DOHH2 (cell line): ENCODE measurements around the gene HMGCS1.

Experiments used
- H3F3A ChIP-seq: fragments of 200-600 bp; sonication (generic), shearing (Covaris generic); 2 replicates; pipeline ENCODE4 v1.6.0; 2016; ENCODE audit warnings: antibody characterized with exemption, mild to moderate bottlenecking; ENCODE audit not compliant: control insufficient read depth, insufficient read depth
- H3K27ac ChIP-seq: fragments of 200-600 bp; sonication (generic); 2 replicates; pipeline ENCODE4 v1.5.1; 2014; ENCODE audit warnings: low read depth, mild to moderate bottlenecking, low read length, moderate library complexity
- H3K27me3 ChIP-seq: fragments of 200-600 bp; sonication (generic); 2 replicates; pipeline ENCODE4 v1.6.1; 2014; ENCODE audit warnings: mild to moderate bottlenecking, low read length, mixed read lengths; ENCODE audit not compliant: control insufficient read depth
- H3K36me3 ChIP-seq: fragments of 200-600 bp; sonication (generic); 2 replicates; pipeline ENCODE4 v1.6.1; 2014; ENCODE audit warnings: mild to moderate bottlenecking, low read length, moderate library complexity, mixed read lengths; ENCODE audit not compliant: control insufficient read depth
- H3K4me1 ChIP-seq: fragments of 200-600 bp; sonication (generic); 2 replicates; pipeline ENCODE4 v1.6.1; 2014; ENCODE audit warnings: mild to moderate bottlenecking, low read length, mixed read lengths; ENCODE audit not compliant: control insufficient read depth
- H3K4me2 ChIP-seq: fragments of 200-600 bp; sonication (generic); 2 replicates; pipeline ENCODE4 v1.6.0; 2014; ENCODE audit warnings: mild to moderate bottlenecking, low read length, moderate library complexity
- H3K4me3 ChIP-seq: fragments of 200-600 bp; sonication (generic); 2 replicates; pipeline ENCODE4 v1.5.1; 2014; ENCODE audit warnings: mild to moderate bottlenecking, low read length, mixed read lengths
- H3K79me2 ChIP-seq: fragments of 200-600 bp; sonication (generic); 2 replicates; pipeline ENCODE4 v1.6.1; 2014; ENCODE audit warnings: mild to moderate bottlenecking, low read length, mixed read lengths; ENCODE audit not compliant: control insufficient read depth
- H3K9me2 ChIP-seq: fragments of 200-600 bp; sonication (generic); replicated peaks from 2 replicates; pipeline ENCODE4 v1.6.1; 2014; ENCODE audit warnings: mild to moderate bottlenecking, low read length, mixed read lengths; ENCODE audit not compliant: control insufficient read depth
- H3K9me3 ChIP-seq: fragments of 200-600 bp; sonication (generic); 2 replicates; pipeline ENCODE4 v1.6.1; 2014; ENCODE audit warnings: antibody characterized with exemption, low read length, mixed read lengths; ENCODE audit not compliant: control insufficient read depth, insufficient read depth
- H4K20me1 ChIP-seq: fragments of 200-600 bp; sonication (generic); 2 replicates; pipeline ENCODE4 v1.6.0; 2014; ENCODE audit warnings: low read depth, mild to moderate bottlenecking, antibody characterized with exemption, low read length, moderate library complexity; ENCODE audit not compliant: control insufficient read depth, insufficient read depth
- EZH2phosphoT487 ChIP-seq: fragments of 200-600 bp; sonication (generic); IDR thresholded peaks from 2 replicates; pipeline ENCODE4 v1.6.1; 2017; ENCODE audit warnings: borderline replicate concordance, mild to moderate bottlenecking, antibody characterized with exemption, low read length, moderate library complexity, mixed read lengths
- TF ChIP-seq, protein P1 (sequence below): fragments of 200-600 bp; sonication (generic); IDR thresholded peaks from one replicate; pipeline ENCODE4 v1.5.1; 2014; ENCODE audit warnings: antibody characterized with exemption, mild to moderate bottlenecking, low read depth, low read length; ENCODE audit not compliant: poor library complexity, severe bottlenecking

HMGCS1 gene

GRCh38 chr5:43353668-43354067, 40.5 kb upstream of the HMGCS1 start:
- Histone ChIP-seq H3K4me3 (no peak overlapping the region), H3F3A (no peaks in the 10 kb centered on the region), H3K9me3 (no peaks in the 10 kb centered on the region), H3K4me1 (no peaks in the 10 kb centered on the region), H3K36me3 (no peaks in the 10 kb centered on the region), H3K4me2 (no peak overlapping the region), H3K79me2 (no peaks in the 10 kb centered on the region), H4K20me1 (no peaks in the 10 kb centered on the region), H3K9me2 (no peaks in the 10 kb centered on the region), H3K27me3 (peaks cover 5% of the 10 kb centered on the region; the same call in 1 of the 2 replicates), H3K27ac (no peak overlapping the region)
- TF ChIP-seq, protein P1, sequence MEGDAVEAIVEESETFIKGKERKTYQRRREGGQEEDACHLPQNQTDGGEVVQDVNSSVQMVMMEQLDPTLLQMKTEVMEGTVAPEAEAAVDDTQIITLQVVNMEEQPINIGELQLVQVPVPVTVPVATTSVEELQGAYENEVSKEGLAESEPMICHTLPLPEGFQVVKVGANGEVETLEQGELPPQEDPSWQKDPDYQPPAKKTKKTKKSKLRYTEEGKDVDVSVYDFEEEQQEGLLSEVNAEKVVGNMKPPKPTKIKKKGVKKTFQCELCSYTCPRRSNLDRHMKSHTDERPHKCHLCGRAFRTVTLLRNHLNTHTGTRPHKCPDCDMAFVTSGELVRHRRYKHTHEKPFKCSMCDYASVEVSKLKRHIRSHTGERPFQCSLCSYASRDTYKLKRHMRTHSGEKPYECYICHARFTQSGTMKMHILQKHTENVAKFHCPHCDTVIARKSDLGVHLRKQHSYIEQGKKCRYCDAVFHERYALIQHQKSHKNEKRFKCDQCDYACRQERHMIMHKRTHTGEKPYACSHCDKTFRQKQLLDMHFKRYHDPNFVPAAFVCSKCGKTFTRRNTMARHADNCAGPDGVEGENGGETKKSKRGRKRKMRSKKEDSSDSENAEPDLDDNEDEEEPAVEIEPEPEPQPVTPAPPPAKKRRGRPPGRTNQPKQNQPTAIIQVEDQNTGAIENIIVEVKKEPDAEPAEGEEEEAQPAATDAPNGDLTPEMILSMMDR, result no peak
- TF ChIP-seq EZH2phosphoT487, result no peak

GRCh38 chr5:43352915-43353314, 39.7 kb upstream of the HMGCS1 start:
- H3K36me3 ChIP-seq, result no peaks in the 10 kb centered on the region
- no peaks in the 10 kb centered on the region for H3K79me2 ChIP-seq
- H4K20me1 ChIP-seq, result no peaks in the 10 kb centered on the region
- no peaks in the 10 kb centered on the region for H3K9me2 ChIP-seq
- H3F3A ChIP-seq, result no peaks in the 10 kb centered on the region
- H3K4me1 ChIP-seq, result no peaks in the 10 kb centered on the region
- no peak overlapping the region for H3K4me3 ChIP-seq
- peaks cover 5% of the 10 kb centered on the region; the same call in 1 of the 2 replicates for H3K27me3 ChIP-seq
- TF ChIP-seq, protein P1, result no peak
- no peak for TF ChIP-seq EZH2phosphoT487
- no peak overlapping the region for H3K4me2 ChIP-seq
- no peaks in the 10 kb centered on the region for H3K9me3 ChIP-seq
- no peak overlapping the region for H3K27ac ChIP-seq

GRCh38 chr5:43352131-43352530, 38.9 kb upstream of the HMGCS1 start:
- Histone ChIP-seq H3K4me3 (no peak overlapping the region), H3K9me2 (no peaks in the 10 kb centered on the region), H3K27ac (no peak overlapping the region), H4K20me1 (no peaks in the 10 kb centered on the region), H3K79me2 (no peaks in the 10 kb centered on the region), H3K36me3 (no peaks in the 10 kb centered on the region), H3K4me2 (no peak overlapping the region), H3K27me3 (peaks cover 5% of the 10 kb centered on the region; the same call in 1 of the 2 replicates), H3K9me3 (no peaks in the 10 kb centered on the region), H3F3A (no peaks in the 10 kb centered on the region), H3K4me1 (no peaks in the 10 kb centered on the region)
- TF ChIP-seq, protein P1, result no peak
- TF ChIP-seq EZH2phosphoT487, result no peak
